ENCODE measurements around the gene SERPINA6.
"Not testable (repeated sequence)": the region's sequence is repeated elsewhere in the genome, so short reads cannot be mapped to it uniquely, and the experiment has no call there.

Gene SERPINA6

GRCh38 chr14:94291159-94291905, 31.8 kb downstream of the SERPINA6 start:
- DNase-seq, result no peak

- no peak for DNase-seq
Observed at GRCh38 chr14:94290197-94290596, 32.9 kb downstream of the SERPINA6 start.

- no peak for DNase-seq
Observed at GRCh38 chr14:94288610-94289465, 34.3 kb downstream of the SERPINA6 start.

GRCh38 chr14:94285158-94285557, 38.0 kb downstream of the SERPINA6 start:
- DNase-seq, result no peak

GRCh38 chr14:94284221-94284620, 38.9 kb downstream of the SERPINA6 start:
- no peak for DNase-seq

GRCh38 chr14:94282991-94283723, 40.0 kb downstream of the SERPINA6 start:
- no peak for DNase-seq

- DNase-seq, result no peak
Observed at GRCh38 chr14:94278731-94279130, 44.4 kb downstream of the SERPINA6 start.

GRCh38 chr14:94276898-94277561, 46.1 kb downstream of the SERPINA6 start:
- DNase-seq, result not testable (repeated sequence)

- DNase-seq, result no peak
Observed at GRCh38 chr14:94269156-94269555, 54.0 kb downstream of the SERPINA6 start.

- not testable (repeated sequence) for DNase-seq
Observed at GRCh38 chr14:94268582-94268981, 54.6 kb downstream of the SERPINA6 start.

- DNase-seq, result no peak
Observed at GRCh38 chr14:94267352-94267751, 55.8 kb downstream of the SERPINA6 start.

- DNase-seq, result not testable (repeated sequence)
Observed at GRCh38 chr14:94264195-94264594, 58.9 kb downstream of the SERPINA6 start.

Measured in femur (tissue), 1 donor.